HG02981 (cell line): ENCODE measurements around the gene PCBP3.
"Not testable (repeated sequence)": the region's sequence is repeated elsewhere in the genome, so short reads cannot be mapped to it uniquely, and the experiment has no call there.

Experiments
- ATAC-seq: cut with Tn5 transposase; IDR thresholded peaks from one replicate; pipeline ENCODE4 v1.9.1; 2021; ENCODE audit warnings: mild to moderate bottlenecking, moderate library complexity; ENCODE audit not compliant: unreplicated experiment

PCBP3 gene

GRCh38 chr21:45634511-45635183 is 8.9 kb upstream of the PCBP3 start:
- no peak for ATAC-seq

- no peak for ATAC-seq
Observed at GRCh38 chr21:45635271-45636151, 8.0 kb upstream of the PCBP3 start.

- no peak for ATAC-seq
Observed at GRCh38 chr21:45636459-45636858, 7.1 kb upstream of the PCBP3 start.

GRCh38 chr21:45636951-45637646 is 6.4 kb upstream of the PCBP3 start:
- no peak for ATAC-seq

- no peak for ATAC-seq
Observed at GRCh38 chr21:45637883-45638282, 5.6 kb upstream of the PCBP3 start.

- no peak for ATAC-seq
Observed at GRCh38 chr21:45638707-45639106, 4.8 kb upstream of the PCBP3 start.

- ATAC-seq = no peak
Observed at GRCh38 chr21:45639206-45640000, 4.1 kb upstream of the PCBP3 start.

GRCh38 chr21:45640001-45640887 is 3.3 kb upstream of the PCBP3 start:
- ATAC-seq = no peak

- no peak for ATAC-seq
Observed at GRCh38 chr21:45640888-45641479, 2.5 kb upstream of the PCBP3 start.

- no peak for ATAC-seq
Observed at GRCh38 chr21:45641480-45642035, 2.0 kb upstream of the PCBP3 start.

GRCh38 chr21:45642122-45642813 is 1.3 kb upstream of the PCBP3 start:
- ATAC-seq = no peak

GRCh38 chr21:45644041-45644906 is 749 bp downstream of the PCBP3 start:
- no peak for ATAC-seq

GRCh38 chr21:45651921-45652320 is 8.4 kb downstream of the PCBP3 start:
- ATAC-seq = no peak

- no peak for ATAC-seq
Observed at GRCh38 chr21:45655124-45655523, 11.6 kb downstream of the PCBP3 start.

GRCh38 chr21:45656114-45656513 is 12.6 kb downstream of the PCBP3 start:
- ATAC-seq = not testable (repeated sequence)

- not testable (repeated sequence) for ATAC-seq
Observed at GRCh38 chr21:45661913-45662622, 18.5 kb downstream of the PCBP3 start.
